AG08395 (cell line): ENCODE results near the gene MTURN.
"Not testable (repeated sequence)": the region's sequence is repeated elsewhere in the genome, so short reads cannot be mapped to it uniquely, and the experiment has no call there.

Experiments
- DNase-seq: peaks from one replicate; pipeline ENCODE4 v3.0.0; 2012; ENCODE audit warnings: mixed read lengths, low spot score

Gene MTURN

GRCh38 chr7:30180718-30181117, 45.9 kb downstream of the MTURN start:
- no peak for DNase-seq

GRCh38 chr7:30181211-30181610, 46.4 kb downstream of the MTURN start:
- no peak for DNase-seq

- no peak for DNase-seq
Measured at GRCh38 chr7:30181736-30182522, 47.1 kb downstream of the MTURN start.

- DNase-seq = no peak
Measured at GRCh38 chr7:30182814-30183213, 48.0 kb downstream of the MTURN start.

GRCh38 chr7:30183749-30184369, 49.1 kb downstream of the MTURN start:
- DNase-seq = no peak

- DNase-seq = peak; percentile 8
Measured at GRCh38 chr7:30184791-30185487, 50.2 kb downstream of the MTURN start.

GRCh38 chr7:30185496-30185895, 50.7 kb downstream of the MTURN start:
- no peak for DNase-seq

- no peak for DNase-seq
Measured at GRCh38 chr7:30186725-30187124, 51.9 kb downstream of the MTURN start.

GRCh38 chr7:30187513-30187912, 52.7 kb downstream of the MTURN start:
- DNase-seq = no peak

GRCh38 chr7:30188381-30188780, 53.6 kb downstream of the MTURN start:
- not testable (repeated sequence) for DNase-seq

- DNase-seq = no peak
Measured at GRCh38 chr7:30188811-30189210, 54.0 kb downstream of the MTURN start.

GRCh38 chr7:30191809-30192208, 57.0 kb downstream of the MTURN start:
- DNase-seq = no peak

- DNase-seq = no peak
Measured at GRCh38 chr7:30193336-30193943, 58.7 kb downstream of the MTURN start.

GRCh38 chr7:30196408-30196807, 61.6 kb downstream of the MTURN start:
- no peak for DNase-seq

- DNase-seq = no peak
Measured at GRCh38 chr7:30197438-30197837, 62.7 kb downstream of the MTURN start.

- no peak for DNase-seq
Measured at GRCh38 chr7:30199271-30199670, 64.5 kb downstream of the MTURN start.

GRCh38 chr7:30200591-30200990, 65.8 kb downstream of the MTURN start:
- no peak for DNase-seq

GRCh38 chr7:30201161-30201666, 66.4 kb downstream of the MTURN start:
- no peak for DNase-seq

GRCh38 chr7:30201921-30202320, 67.1 kb downstream of the MTURN start:
- no peak for DNase-seq

- no peak for DNase-seq
Measured at GRCh38 chr7:30202671-30203070, 67.9 kb downstream of the MTURN start.

GRCh38 chr7:30206491-30206890, 71.7 kb downstream of the MTURN start:
- DNase-seq = peak; percentile 73

GRCh38 chr7:30206942-30207341, 72.2 kb downstream of the MTURN start:
- no peak for DNase-seq
